ENCODE measurements around the gene SLIT3.
A peak's percentile ranks its signal among the peaks of the same experiment; 100 is the strongest.

SLIT3 gene

DNA sequence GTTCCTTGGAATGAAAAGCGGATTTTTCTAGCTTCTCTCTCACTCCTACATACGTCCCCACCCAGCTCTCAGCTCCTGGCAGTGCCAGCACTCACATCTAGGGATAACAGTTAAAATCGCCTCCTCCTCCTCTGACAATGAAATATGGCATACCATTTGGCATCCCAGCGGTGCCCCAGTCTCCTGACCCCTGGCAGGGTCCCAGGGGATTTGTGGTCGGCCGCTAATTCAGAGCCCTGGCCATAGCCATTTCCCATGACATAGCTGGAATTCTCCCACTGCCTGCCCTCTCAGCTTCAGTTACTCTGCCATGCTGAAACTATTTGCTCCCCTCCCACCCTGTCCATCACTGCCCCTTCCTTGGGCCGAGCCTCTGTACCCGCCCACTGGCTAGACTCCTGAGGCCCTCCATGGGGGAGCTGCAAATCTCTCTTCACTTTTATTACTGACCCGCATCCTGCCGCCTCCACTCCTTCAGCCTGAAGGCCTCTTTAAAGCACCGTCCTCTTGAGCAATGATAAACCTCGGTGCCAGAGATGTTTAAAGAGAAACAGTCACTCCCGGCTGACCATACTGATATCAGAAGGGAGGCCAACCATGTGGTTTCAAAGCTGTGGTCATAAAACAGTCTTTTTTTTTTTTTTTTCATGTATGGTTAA is 139.8 kb downstream of the SLIT3 start:
- Histone ChIP-seq H3K9me3 (ENCODE audit: control insufficient read depth, insufficient read depth, low read length) (no peaks in the 10 kb centered on the region), H3K27ac (ENCODE audit: low read depth, low read length) (no peak overlapping the region), H3F3A (ENCODE audit: control insufficient read depth, insufficient read depth) (no peaks in the 10 kb centered on the region), H3K9me2 (replicated peaks; ENCODE audit: control insufficient read depth, low read length) (no peaks in the 10 kb centered on the region; the same call in 1 of the 2 replicates), H4K20me1 (ENCODE audit: control insufficient read depth, insufficient read depth, low read depth, low read length) (no peaks in the 10 kb centered on the region), H3K79me2 (ENCODE audit: control insufficient read depth, low read length) (no peaks in the 10 kb centered on the region), H3K4me2 (ENCODE audit: low read length) (no peak overlapping the region), H3K36me3 (ENCODE audit: control insufficient read depth, low read length) (no peaks in the 10 kb centered on the region), H3K27me3 (ENCODE audit: control insufficient read depth, low read length) (no peaks in the 10 kb centered on the region), H3K4me1 (ENCODE audit: control insufficient read depth, low read length) (no peaks in the 10 kb centered on the region), H3K4me3 (ENCODE audit: low read length) (no peak overlapping the region)
- TF ChIP-seq, protein P1, sequence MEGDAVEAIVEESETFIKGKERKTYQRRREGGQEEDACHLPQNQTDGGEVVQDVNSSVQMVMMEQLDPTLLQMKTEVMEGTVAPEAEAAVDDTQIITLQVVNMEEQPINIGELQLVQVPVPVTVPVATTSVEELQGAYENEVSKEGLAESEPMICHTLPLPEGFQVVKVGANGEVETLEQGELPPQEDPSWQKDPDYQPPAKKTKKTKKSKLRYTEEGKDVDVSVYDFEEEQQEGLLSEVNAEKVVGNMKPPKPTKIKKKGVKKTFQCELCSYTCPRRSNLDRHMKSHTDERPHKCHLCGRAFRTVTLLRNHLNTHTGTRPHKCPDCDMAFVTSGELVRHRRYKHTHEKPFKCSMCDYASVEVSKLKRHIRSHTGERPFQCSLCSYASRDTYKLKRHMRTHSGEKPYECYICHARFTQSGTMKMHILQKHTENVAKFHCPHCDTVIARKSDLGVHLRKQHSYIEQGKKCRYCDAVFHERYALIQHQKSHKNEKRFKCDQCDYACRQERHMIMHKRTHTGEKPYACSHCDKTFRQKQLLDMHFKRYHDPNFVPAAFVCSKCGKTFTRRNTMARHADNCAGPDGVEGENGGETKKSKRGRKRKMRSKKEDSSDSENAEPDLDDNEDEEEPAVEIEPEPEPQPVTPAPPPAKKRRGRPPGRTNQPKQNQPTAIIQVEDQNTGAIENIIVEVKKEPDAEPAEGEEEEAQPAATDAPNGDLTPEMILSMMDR (IDR thresholded peaks at IDR 0.05; ENCODE audit: low read depth, low read length, poor library complexity, severe bottlenecking) = no peak
- no peak for TF ChIP-seq EZH2phosphoT487 (IDR thresholded peaks at IDR 0.05; ENCODE audit: borderline replicate concordance, low read length)

DNA sequence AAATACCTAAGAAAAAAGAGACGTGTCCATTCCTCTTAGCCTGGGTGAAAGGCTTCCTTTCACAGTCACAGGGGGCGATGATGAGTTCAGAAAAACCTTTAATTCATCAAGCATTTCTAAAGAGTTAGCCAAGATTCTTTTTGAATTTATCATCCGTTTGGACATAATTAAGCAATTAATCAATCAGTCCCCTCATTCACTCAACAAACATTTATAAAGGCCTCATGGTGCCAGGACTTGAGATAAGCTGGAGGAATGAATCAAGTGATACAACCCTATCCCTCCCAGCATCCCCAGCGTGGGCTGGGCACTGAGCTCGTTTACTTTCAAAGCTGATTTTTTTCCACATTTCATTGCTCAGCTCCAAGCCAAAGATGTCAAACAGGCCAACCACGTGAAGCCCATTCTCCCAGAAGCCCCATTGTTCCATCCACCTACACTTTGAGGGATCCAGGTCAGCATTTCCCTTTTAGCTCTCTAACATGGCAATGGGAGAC is 140.5 kb downstream of the SLIT3 start:
- Histone ChIP-seq H3K4me2 (ENCODE audit: low read length) (no peak overlapping the region), H4K20me1 (ENCODE audit: control insufficient read depth, insufficient read depth, low read depth, low read length) (no peaks in the 10 kb centered on the region), H3K36me3 (ENCODE audit: control insufficient read depth, low read length) (no peaks in the 10 kb centered on the region), H3K4me1 (ENCODE audit: control insufficient read depth, low read length) (no peaks in the 10 kb centered on the region), H3K9me3 (ENCODE audit: control insufficient read depth, insufficient read depth, low read length) (no peaks in the 10 kb centered on the region), H3K9me2 (replicated peaks; ENCODE audit: control insufficient read depth, low read length) (no peaks in the 10 kb centered on the region; the same call in 1 of the 2 replicates), H3K27ac (ENCODE audit: low read depth, low read length) (no peak overlapping the region), H3K4me3 (ENCODE audit: low read length) (no peak overlapping the region), H3F3A (ENCODE audit: control insufficient read depth, insufficient read depth) (no peaks in the 10 kb centered on the region), H3K27me3 (ENCODE audit: control insufficient read depth, low read length) (no peaks in the 10 kb centered on the region), H3K79me2 (ENCODE audit: control insufficient read depth, low read length) (no peaks in the 10 kb centered on the region)
- TF ChIP-seq, protein P1 (IDR thresholded peaks at IDR 0.05; ENCODE audit: low read depth, low read length, poor library complexity, severe bottlenecking) = peak; percentile 17
- no peak for TF ChIP-seq EZH2phosphoT487 (IDR thresholded peaks at IDR 0.05; ENCODE audit: borderline replicate concordance, low read length)

DNA sequence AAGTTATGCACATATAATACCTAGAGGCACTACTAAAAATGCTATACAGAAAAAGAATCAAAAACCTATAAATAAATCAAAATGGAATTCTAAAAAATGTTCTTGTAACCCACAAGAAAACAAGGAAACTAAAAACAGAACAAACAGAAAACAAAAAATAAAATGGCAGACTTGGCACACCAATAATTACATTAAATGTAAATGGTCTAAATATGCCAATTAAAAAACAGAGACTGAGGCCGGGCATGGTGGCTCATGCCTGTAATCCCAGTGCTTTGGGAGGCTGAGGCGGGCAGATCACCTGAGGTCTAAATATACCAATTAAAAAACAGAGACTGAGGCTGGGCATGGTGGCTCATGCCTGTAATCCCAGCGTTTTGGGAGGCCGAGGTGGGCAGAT is 142.2 kb downstream of the SLIT3 start:
- H3K9me3 ChIP-seq (ENCODE audit: control insufficient read depth, insufficient read depth, low read length) = no peaks in the 10 kb centered on the region
- no peak for TF ChIP-seq EZH2phosphoT487 (IDR thresholded peaks at IDR 0.05; ENCODE audit: borderline replicate concordance, low read length)
- TF ChIP-seq, protein P1 (IDR thresholded peaks at IDR 0.05; ENCODE audit: low read depth, low read length, poor library complexity, severe bottlenecking) = no peak
- H3F3A ChIP-seq (ENCODE audit: control insufficient read depth, insufficient read depth) = no peaks in the 10 kb centered on the region
- H3K79me2 ChIP-seq (ENCODE audit: control insufficient read depth, low read length) = no peaks in the 10 kb centered on the region
- H3K27me3 ChIP-seq (ENCODE audit: control insufficient read depth, low read length) = no peaks in the 10 kb centered on the region
- no peak overlapping the region for H3K27ac ChIP-seq (ENCODE audit: low read depth, low read length)
- H3K9me2 ChIP-seq (replicated peaks; ENCODE audit: control insufficient read depth, low read length) = no peaks in the 10 kb centered on the region; the same call in 1 of the 2 replicates
- H4K20me1 ChIP-seq (ENCODE audit: control insufficient read depth, insufficient read depth, low read depth, low read length) = no peaks in the 10 kb centered on the region
- no peaks in the 10 kb centered on the region for H3K4me1 ChIP-seq (ENCODE audit: control insufficient read depth, low read length)
- no peak overlapping the region for H3K4me2 ChIP-seq (ENCODE audit: low read length)
- no peak overlapping the region for H3K4me3 ChIP-seq (ENCODE audit: low read length)
- no peaks in the 10 kb centered on the region for H3K36me3 ChIP-seq (ENCODE audit: control insufficient read depth, low read length)

Data from DOHH2 (cell line).